ENCODE data around the gene KDM3A. TPM values are rescaled to one million over a fixed set of nuclear protein-coding genes. Genes with fewer than 3 reads are reported as not detected.

KDM3A gene
- total and polyA plus RNA-seq, 9 of the 15 experiments (the other 6 are each of a cell fraction or from before 2014, with no cell fraction given), result 7.5 to 95.4 (median 24.8) TPM

GRCh38 chr2:86498468-86499260 lies 57.5 kb downstream of the KDM3A start:
- DNase-seq (ENCODE audit: extremely low read depth in 1 of 4, low spot score in 3 of 4), result no peak
- no TSS peak for BruUV-seq (replicated peaks)
- no peak overlapping the region for H3K27ac ChIP-seq (ENCODE audit: extremely low read depth, low read depth, low read length)
- CTCF ChIA-PET (ENCODE audit: low intra/inter-chr PET ratio), result no interaction called here
- intact Hi-C loops (cut with micrococcal nuclease) (no loop called here), in situ Hi-C loops (cut with MboI) (no loop called here)
- WGBS (ENCODE audit: insufficient coverage, low coverage, missing lambda C conversion rate), result 61% methylated on average over 3 of the region's 3 CpGs
- POLR2A ChIA-PET, result no interaction called here
- no peaks in the 10 kb centered on the region for H3K79me2 ChIP-seq (ENCODE audit: control insufficient read depth, insufficient read depth, low read length)
- H4K20me1 ChIP-seq (replicated peaks; ENCODE audit: control insufficient read depth, insufficient read depth, low read length), result no peaks in the 10 kb centered on the region
- H3K9me1 ChIP-seq (ENCODE audit: control insufficient read depth, insufficient read depth, low read length), result no peaks in the 10 kb centered on the region
- ATAC-seq, result no peak
- H3K36me3 ChIP-seq (ENCODE audit: control insufficient read depth, insufficient read depth, low read length), result peaks cover 29% of the 10 kb centered on the region
- H3K4me3 ChIP-seq, result no peak overlapping the region
- no peak overlapping the region for H3K9ac ChIP-seq (ENCODE audit: insufficient read depth in 1 of 2, low read depth in 2 of 2, low read length in 2 of 2)
- H3K9me3 ChIP-seq (replicated peaks; ENCODE audit: control insufficient read depth, insufficient read depth, low read depth, low read length), result peaks cover 7% of the 10 kb centered on the region
- H3K27me3 ChIP-seq (ENCODE audit: control insufficient read depth in 2 of 2, insufficient read depth in 2 of 2, low read length in 2 of 2), result no peaks in the 10 kb centered on the region
- no peaks in the 10 kb centered on the region for H3K4me1 ChIP-seq (replicated peaks in 1 of 2; ENCODE audit: control insufficient read depth in 2 of 2, insufficient read depth in 2 of 2, low read length in 2 of 2)
- no peak for FAIRE-seq
- H3K4me2 ChIP-seq (ENCODE audit: insufficient read depth, low read length), result no peak overlapping the region
- no peak overlapping the region for H2AFZ ChIP-seq (ENCODE audit: low read depth, low read length)
- TF ChIP-seq HDAC8 (tag; IDR thresholded peaks at IDR 0.05) (no peak), MEF2D (tag; conservative IDR thresholded peaks at IDR 0.05; ENCODE audit: low read depth) (no peak), POLR2B (IDR thresholded peaks at IDR 0.05; ENCODE audit: low read depth, partially characterized antibody) (no peak), KDM1A (IDR thresholded peaks at IDR 0.05) (no peak), ELK1 (CRISPR knock-in tag; IDR thresholded peaks at IDR 0.05) (no peak), HSF4 (CRISPR knock-in tag; IDR thresholded peaks at IDR 0.05; ENCODE audit: borderline replicate concordance) (no peak), RREB1 (CRISPR knock-in tag; IDR thresholded peaks at IDR 0.05) (no peak), PRPF4 (IDR thresholded peaks at IDR 0.05; ENCODE audit: insufficient read depth, low read depth, low read length, poor library complexity, severe bottlenecking) (no peak), ZFP1 (CRISPR knock-in tag; IDR thresholded peaks at IDR 0.05) (no peak), PHB2 (IDR thresholded peaks at IDR 0.05; ENCODE audit: low read depth) (no peak), ILF3 (IDR thresholded peaks at IDR 0.05; ENCODE audit: borderline replicate concordance) (no peak), POLR2AphosphoS5 (IDR thresholded peaks at IDR 0.05; ENCODE audit: control insufficient read depth, insufficient read depth, low read depth, low read length) (no peak), BRD4 (IDR thresholded peaks at IDR 0.05) (no peak), NONO (IDR thresholded peaks at IDR 0.05; ENCODE audit: low read depth in 2 of 2, low read length in 1 of 2) (no peak), ZNF551 (CRISPR knock-in tag; IDR thresholded peaks at IDR 0.05) (no peak), MECOM (CRISPR knock-in tag; IDR thresholded peaks at IDR 0.05) (no peak), DNMT1 (IDR thresholded peaks at IDR 0.05) (no peak)
